ENCODE measurements around the gene TEPSIN.

- no peak for TF ChIP-seq CTCF (IDR thresholded peaks at IDR 0.05; ENCODE audit: extremely low read depth in 1 of 2, insufficient read depth in 1 of 2, low read depth in 1 of 2, low read length in 2 of 2)
- TF ChIP-seq JUN (IDR thresholded peaks at IDR 0.05; ENCODE audit: borderline replicate concordance, insufficient read depth, insufficient read length, low read depth), result no peak
- TF ChIP-seq POLR2AphosphoS5 (IDR thresholded peaks at IDR 0.05; ENCODE audit: insufficient read depth, low read depth, low read length), result no peak
- no peak for TF ChIP-seq EZH2 (IDR thresholded peaks at IDR 0.05; ENCODE audit: borderline replicate concordance, low read depth, low read length, severe bottlenecking)
- TF ChIP-seq POLR2A (IDR thresholded peaks at IDR 0.05; ENCODE audit: low read depth, low read length), result no peak
- no peak for TF ChIP-seq FOS (IDR thresholded peaks at IDR 0.05; ENCODE audit: borderline replicate concordance, insufficient read depth, low read length)
- TF ChIP-seq GATA2 (IDR thresholded peaks at IDR 0.05; ENCODE audit: insufficient read depth, insufficient read length, low read depth, low read length), result no peak
Measured at GRCh38 chr17:81191646-81192045, 47.2 kb downstream of the TEPSIN start.

Data from endothelial cell of umbilical vein (primary cell).